AG09309 (cell line): ENCODE measurements around the gene CST6.

ENCODE experiments used
- DNase-seq: peaks from one replicate; pipeline ENCODE4 v3.0.0-alpha.2; 2010; ENCODE audit warnings: low read depth
- H3K4me3 ChIP-seq: 2 replicates; pipeline ENCODE4 v1.5.1; 2011; ENCODE audit warnings: mild to moderate bottlenecking, low read depth, low read length, moderate library complexity; ENCODE audit not compliant: control insufficient read depth
- TF ChIP-seq, protein P1 (sequence below): IDR thresholded peaks from 2 replicates; pipeline ENCODE4 v1.5.1; 2011; ENCODE audit warnings: mild to moderate bottlenecking, low read depth, low read length, inconsistent platforms; ENCODE audit not compliant: insufficient read depth, control insufficient read depth; ENCODE audit errors: missing control alignments

Gene CST6, protein sequence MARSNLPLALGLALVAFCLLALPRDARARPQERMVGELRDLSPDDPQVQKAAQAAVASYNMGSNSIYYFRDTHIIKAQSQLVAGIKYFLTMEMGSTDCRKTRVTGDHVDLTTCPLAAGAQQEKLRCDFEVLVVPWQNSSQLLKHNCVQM

DNA sequence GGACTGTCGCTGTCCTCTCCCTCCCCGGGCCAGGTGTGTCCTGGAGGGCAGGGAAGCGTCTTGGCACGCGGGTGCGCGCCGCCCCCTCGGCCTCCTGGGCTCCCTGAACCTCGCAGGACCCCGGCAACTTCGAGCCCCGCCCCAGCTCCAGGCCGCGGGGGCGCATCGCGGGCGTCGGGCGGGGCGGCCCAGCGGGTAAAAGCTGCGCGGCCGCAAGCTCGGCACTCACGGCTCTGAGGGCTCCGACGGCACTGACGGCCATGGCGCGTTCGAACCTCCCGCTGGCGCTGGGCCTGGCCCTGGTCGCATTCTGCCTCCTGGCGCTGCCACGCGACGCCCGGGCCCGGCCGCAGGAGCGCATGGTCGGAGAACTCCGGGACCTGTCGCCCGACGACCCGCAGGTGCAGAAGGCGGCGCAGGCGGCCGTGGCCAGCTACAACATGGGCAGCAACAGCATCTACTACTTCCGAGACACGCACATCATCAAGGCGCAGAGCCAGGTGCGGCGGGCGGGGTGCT, at the start of gene CST6:
TSS of gene CST6 (plus strand) at position 224 of the 519 bp plus-strand sequence. CDS start at position 261, 37 bp downstream.
- TF ChIP-seq, protein P1, sequence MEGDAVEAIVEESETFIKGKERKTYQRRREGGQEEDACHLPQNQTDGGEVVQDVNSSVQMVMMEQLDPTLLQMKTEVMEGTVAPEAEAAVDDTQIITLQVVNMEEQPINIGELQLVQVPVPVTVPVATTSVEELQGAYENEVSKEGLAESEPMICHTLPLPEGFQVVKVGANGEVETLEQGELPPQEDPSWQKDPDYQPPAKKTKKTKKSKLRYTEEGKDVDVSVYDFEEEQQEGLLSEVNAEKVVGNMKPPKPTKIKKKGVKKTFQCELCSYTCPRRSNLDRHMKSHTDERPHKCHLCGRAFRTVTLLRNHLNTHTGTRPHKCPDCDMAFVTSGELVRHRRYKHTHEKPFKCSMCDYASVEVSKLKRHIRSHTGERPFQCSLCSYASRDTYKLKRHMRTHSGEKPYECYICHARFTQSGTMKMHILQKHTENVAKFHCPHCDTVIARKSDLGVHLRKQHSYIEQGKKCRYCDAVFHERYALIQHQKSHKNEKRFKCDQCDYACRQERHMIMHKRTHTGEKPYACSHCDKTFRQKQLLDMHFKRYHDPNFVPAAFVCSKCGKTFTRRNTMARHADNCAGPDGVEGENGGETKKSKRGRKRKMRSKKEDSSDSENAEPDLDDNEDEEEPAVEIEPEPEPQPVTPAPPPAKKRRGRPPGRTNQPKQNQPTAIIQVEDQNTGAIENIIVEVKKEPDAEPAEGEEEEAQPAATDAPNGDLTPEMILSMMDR = no peak

DNA sequence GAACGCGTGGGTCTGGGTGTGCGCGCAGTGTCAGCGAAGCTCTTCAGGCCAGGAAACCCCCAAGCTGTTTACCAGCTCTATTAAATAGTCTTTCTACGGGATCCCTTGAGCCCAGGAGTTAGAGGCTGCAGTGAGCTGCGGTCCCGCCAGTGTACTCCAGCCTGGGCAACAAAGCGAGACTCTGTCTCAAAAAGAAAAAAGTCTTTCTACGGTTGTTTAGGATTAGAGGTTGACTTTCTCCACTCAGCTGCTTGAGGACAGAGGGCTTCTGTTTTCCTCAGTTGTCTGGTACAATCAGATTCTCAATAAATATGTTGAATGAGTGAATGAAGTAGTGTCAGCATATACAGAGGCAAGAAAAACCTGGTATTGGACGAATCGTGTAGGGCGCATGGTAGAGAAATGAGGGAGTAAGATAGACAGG, 49.7 kb upstream of the CST6 start:
- no peak for DNase-seq
- peak overlapping the region; percentile 72 for H3K4me3 ChIP-seq
- TF ChIP-seq, protein P1 = no peak

More for the DNA sequence above, at the start of gene CST6:
- no peak within 1 kb of the TSS for H3K4me3 ChIP-seq
- DNase-seq = no peak

DNA sequence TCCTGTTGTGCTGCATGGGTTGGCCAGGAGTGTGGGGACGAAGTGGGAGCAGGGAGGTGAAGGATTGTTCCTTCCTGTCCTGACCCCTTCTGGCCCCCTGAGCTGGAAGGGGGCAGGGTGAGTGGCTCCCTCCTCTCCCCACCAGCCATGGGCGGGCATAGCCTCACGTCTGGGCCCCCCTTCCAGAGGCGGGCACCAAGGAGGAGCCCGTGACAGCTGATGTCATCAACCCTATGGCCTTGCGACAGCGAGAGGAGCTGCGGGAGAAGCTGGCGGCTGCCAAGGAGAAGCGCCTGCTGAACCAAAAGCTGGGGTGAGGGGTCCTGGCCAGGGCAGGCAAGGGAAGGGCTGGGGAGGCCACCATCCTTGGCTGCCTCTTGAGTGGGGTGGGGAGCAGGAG, 46.9 kb upstream of the CST6 start:
- no peak for DNase-seq
- no peak overlapping the region for H3K4me3 ChIP-seq
- TF ChIP-seq, protein P1 = no peak

DNA sequence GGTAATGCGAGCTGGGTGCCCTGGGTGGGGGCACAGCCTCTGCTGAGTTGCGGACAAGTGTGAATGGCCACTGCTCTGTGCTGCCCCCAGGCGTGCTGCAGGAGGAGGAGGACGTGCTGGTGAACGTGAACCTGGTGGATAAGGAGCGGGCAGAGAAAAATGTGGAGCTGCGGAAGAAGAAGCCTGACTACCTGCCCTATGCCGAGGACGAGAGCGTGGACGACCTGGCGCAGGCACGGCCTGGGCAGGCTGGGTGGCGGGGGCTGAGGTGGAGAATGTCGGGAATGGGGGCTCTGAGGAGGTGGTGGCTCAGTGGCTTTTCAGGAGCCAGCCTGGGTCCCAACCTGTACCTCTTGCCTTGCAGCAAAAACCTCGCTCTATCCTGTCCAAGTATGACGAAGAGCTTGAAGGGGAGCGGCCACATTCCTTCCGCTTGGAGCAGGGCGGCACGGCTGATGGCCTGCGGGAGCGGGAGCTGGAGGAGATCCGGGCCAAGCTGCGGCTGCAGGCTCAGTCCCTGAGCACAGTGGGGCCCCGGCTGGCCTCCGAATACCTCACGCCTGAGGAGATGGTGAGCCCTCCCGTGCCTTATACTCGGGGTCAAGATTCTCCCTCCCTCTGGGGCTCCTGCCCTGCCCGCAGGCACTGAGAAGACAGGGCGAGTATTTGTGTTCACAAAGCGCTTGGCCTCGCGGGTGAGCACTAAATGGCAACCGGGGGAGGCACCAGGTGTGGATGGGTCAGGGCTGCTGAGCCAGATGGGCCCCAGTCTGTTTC, 45.6 kb upstream of the CST6 start:
- DNase-seq = no peak
- TF ChIP-seq, protein P1 = no peak

DNA sequence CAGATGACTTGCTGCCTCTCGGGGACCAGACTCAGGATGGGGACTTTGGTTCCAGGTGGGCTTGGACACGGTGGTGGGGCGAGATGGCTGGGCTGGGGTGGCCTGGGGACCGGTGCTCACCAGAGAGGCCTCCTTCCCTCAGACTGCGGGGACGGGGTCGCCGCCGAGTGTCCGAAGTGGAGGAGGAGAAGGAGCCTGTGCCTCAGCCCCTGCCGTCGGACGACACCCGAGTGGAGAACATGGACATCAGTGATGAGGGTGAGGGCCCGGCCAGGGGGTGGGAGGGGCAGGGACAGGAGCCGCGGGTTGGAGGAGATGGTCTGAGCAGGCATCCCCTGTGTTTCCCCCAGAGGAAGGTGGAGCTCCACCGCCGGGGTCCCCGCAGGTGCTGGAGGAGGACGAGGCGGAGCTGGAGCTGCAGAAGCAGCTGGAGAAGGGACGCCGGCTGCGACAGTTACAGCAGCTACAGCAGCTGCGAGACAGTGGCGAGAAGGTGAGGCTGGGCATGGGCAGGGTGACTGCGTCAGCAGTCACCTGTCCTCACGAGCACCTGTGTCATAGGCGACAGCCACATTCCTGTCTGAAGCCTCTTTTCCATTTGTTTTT, 44.4 kb upstream of the CST6 start:
- DNase-seq = no peak
- H3K4me3 ChIP-seq = no peak overlapping the region
- TF ChIP-seq, protein P1 = no peak

More for the DNA sequence above, 45.6 kb upstream of the CST6 start:
- H3K4me3 ChIP-seq = no peak overlapping the region

DNA sequence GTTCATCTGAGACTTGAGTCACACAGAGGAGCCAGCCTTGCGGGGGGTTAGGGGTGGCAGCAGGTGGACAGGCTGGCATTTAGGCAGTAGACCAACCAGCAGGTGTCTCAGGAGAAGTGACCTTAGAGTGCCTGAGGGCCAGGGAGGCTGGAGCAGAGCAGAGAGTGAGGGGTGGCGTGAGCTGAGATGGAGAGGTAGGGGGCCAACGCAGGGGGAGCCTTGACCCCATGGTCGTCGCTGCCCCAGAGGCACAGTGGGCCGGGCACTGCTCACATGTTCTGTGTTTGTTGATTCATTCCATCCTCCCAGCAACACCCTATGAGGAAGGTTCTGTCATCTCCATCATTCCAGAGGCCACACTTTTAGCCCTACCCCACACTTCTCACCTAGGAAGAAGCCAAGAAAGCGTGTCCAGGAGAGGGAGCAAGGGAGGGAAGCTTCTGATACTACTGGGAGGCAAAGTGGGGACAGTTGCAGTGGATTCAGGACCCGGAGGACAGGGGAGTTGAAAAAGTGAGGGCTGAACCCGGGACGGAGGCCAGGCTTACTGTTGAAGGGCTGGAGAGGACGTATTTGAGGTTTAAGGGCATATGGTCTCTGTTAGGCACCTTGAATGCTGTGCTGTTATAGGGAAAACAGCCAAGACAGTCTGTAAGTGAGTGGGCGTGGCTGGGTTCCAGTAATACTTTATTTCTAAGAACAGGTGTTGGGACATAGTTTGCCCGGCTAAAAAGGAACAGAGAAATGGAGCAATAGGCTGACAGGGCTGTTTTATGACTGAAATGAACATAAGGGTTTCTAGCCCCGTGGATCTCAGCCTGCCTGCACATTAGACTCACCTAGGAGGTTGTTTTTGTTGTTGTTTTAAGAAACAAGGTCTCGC, 43.0 kb upstream of the CST6 start:
- TF ChIP-seq, protein P1 = no peak
- no peak overlapping the region for H3K4me3 ChIP-seq
- DNase-seq = no peak
